Measurements from ENCODE around the gene DNAJC21. TPM values are rescaled to one million over a fixed set of nuclear protein-coding genes. Genes with fewer than 3 reads are reported as not detected.

DNAJC21 gene
- total and polyA plus RNA-seq, 12 donors, result 30.4 to 58.9 (median 48.8) TPM

GRCh38 chr5:34944044-34944443 is 14.7 kb downstream of the DNAJC21 start:
- no peaks in the 10 kb centered on the region for H3K27me3 ChIP-seq
- peaks cover 0 to 99% (median 32%) of the 10 kb centered on the region in 9 donors for H3K36me3 ChIP-seq
- 52 to 84% methylated on average over 2 of the region's 2 CpGs for WGBS, 2 donors
- peaks cover 0 to 12% (median 0%) of the 10 kb centered on the region in 9 donors for H3K4me1 ChIP-seq
- DNase-seq (no peak), ATAC-seq (peak in 2 of 8 donors; percentile 53 to 56)
- peak overlapping the region in 7 of 10 donors; percentile 7 to 73 (median 53) for H3K27ac ChIP-seq
- intact Hi-C loops (cut with DNase I), result no loop called here
- H3K4me3 ChIP-seq, result peak overlapping the region in 1 of 10 donors; percentile 10
- H3K9me3 ChIP-seq, result no peaks in the 10 kb centered on the region
- TF ChIP-seq CTCF (IDR thresholded peaks at IDR 0.05), result no peak

- H3K4me3 ChIP-seq, result peak overlapping the region in 2 of 10 donors; percentile 6 to 10
- intact Hi-C loops (cut with DNase I), result no loop called here
- peaks cover 0 to 99% (median 29%) of the 10 kb centered on the region in 9 donors for H3K36me3 ChIP-seq
- no peak for TF ChIP-seq CTCF (IDR thresholded peaks at IDR 0.05)
- H3K27me3 ChIP-seq, result no peaks in the 10 kb centered on the region
- H3K4me1 ChIP-seq, result peaks cover 0 to 12% (median 0%) of the 10 kb centered on the region in 9 donors
- ATAC-seq, result peak in 5 of 8 donors; percentile 41 to 84 (median 71)
- 49 to 51% methylated on average over 11 of the region's 11 CpGs for WGBS, 2 donors
- peak overlapping the region in 6 of 10 donors; percentile 7 to 73 (median 58) for H3K27ac ChIP-seq
- peak in 1 of 2 donors; percentile 25 for DNase-seq
- no peaks in the 10 kb centered on the region for H3K9me3 ChIP-seq
Observed at GRCh38 chr5:34944460-34945047, 15.2 kb downstream of the DNAJC21 start.

DNA sequence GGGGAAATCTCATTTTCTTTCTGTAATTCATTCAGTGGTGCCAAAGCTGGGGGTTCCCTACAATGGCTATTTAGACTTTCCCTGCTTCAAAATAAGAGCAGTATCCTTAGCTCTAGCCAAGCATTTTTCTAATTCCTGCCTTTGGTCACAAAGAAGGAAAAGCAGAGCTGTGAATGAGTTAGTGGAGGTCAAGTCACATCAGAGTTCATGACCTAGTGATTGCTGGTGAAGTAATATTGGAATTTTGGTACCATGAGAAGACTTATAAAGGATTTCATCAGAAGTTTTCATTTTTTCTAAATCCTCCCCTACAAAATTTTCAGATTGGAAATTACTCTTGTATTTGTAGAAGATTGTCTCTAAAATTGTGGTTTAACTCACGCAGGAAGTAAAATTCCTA is 28.0 kb downstream of the DNAJC21 start:
- intact Hi-C loops (cut with DNase I), result loop anchor here in 2 of 10 donors (5.0 to 10.0 kb wide), 2 partner anchors 225 to 967 kb away; no protein-coding TSS in a partner anchor
- no peak overlapping the region for H3K27ac ChIP-seq
- no peak for TF ChIP-seq CTCF (IDR thresholded peaks at IDR 0.05)
- H3K27me3 ChIP-seq, result no peaks in the 10 kb centered on the region
- H3K36me3 ChIP-seq, result peaks cover 0 to 53% (median 12%) of the 10 kb centered on the region in 9 donors
- WGBS, 2 donors, result 93 to 99% methylated on average over 1 of the region's 1 CpG
- H3K4me1 ChIP-seq, result no peaks in the 10 kb centered on the region
- H3K9me3 ChIP-seq, result no peaks in the 10 kb centered on the region
- DNase-seq (no peak), ATAC-seq (no peak)
- H3K4me3 ChIP-seq, result no peak overlapping the region

DNA sequence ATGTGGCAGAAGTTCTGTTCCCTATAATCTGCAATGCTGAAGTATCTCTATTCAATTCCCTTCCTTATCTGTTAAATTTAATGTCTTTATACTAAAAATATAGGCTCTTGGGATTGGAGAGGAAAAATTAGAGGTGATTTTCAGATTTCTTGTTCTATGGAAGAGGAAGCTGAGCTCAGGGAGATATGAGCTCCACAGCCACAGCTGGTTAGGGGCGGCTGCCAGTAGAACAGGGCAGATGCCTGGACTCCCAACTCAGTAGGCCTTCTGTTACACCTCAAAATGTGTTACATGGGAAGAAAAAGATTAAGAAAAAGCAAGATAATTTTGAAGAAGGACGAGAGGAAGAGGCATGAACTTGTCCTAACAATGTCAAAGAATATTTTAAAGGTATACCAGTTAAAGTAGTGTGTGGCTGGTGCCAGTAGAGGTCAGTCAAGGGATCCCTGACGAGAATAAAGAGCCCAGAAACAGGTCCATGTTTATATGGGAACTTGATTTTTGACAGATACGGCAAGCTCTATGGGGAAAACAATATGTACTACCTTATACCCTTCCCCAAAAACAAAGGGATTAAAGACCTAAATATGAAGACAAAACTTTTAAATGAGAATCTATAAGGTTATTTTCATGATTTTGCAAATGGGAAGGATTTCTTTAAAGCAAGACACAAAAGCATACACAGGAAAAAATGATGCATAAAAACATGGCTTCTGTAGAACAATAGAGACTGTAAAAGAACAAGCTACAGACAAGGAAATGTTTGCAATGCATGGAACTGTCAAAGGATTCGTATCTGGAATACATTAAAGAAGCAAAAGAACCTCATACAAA is 28.7 kb downstream of the DNAJC21 start:
- Histone ChIP-seq H3K4me1 (no peaks in the 10 kb centered on the region), H3K36me3 (peaks cover 0 to 46% (median 7%) of the 10 kb centered on the region in 9 donors), H3K27ac (no peak overlapping the region), H3K4me3 (no peak overlapping the region), H3K9me3 (no peaks in the 10 kb centered on the region), H3K27me3 (no peaks in the 10 kb centered on the region)
- no peak for DNase-seq
- WGBS, 2 donors, result 48 to 57% methylated on average over 5 of the region's 5 CpGs
- TF ChIP-seq CTCF (IDR thresholded peaks at IDR 0.05), result peak in 8 of 9 donors; percentile 14 to 65 (median 50)
- intact Hi-C loops (cut with DNase I), result loop anchor here in 2 of 10 donors (5.0 to 10.0 kb wide), 2 partner anchors 224 to 967 kb away; no protein-coding TSS in a partner anchor
- peak in 2 of 8 donors; percentile 37 to 49 for ATAC-seq
